ENCODE measurements around the gene PRKCG. TPM values are rescaled to one million over a fixed set of nuclear protein-coding genes. Genes with fewer than 3 reads are reported as not detected.

Gene PRKCG
- total RNA-seq, 1 donor from 2014 or later, result not detected

- intact Hi-C loops (cut with DNase I), result no loop called here
- no peak for DNase-seq (ENCODE audit: missing footprints)
- no peak for ATAC-seq
Measured at GRCh38 chr19:53883741-53884140, 1.7 kb downstream of the PRKCG start.

- intact Hi-C loops (cut with DNase I), result no loop called here
- no peak for DNase-seq (ENCODE audit: missing footprints)
- ATAC-seq, result no peak
Measured at GRCh38 chr19:53884256-53884655, 2.3 kb downstream of the PRKCG start.

DNA sequence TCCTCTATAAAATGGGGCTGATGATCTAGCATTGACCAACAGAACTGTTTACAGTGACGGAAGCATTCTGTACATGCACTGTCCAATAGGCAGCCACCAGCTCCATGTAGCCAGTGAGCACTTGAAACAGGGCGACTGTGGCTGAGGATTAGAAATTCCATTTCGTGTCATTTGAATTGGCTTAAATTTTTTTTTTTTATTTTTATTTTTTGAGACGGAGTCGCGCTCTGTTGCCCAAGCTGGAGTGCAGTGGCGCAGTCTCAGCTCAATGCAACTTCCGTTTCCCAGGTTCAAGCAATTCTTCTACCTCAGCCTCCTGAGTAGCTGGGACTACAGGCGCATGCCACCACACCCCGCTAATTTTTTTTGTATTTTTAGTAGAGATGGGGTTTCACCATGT is 3.0 kb downstream of the PRKCG start:
- no peak for ATAC-seq
- no peak for DNase-seq (ENCODE audit: missing footprints)
- intact Hi-C loops (cut with DNase I), result no loop called here

GRCh38 chr19:53892301-53892980 is 10.4 kb downstream of the PRKCG start:
- intact Hi-C loops (cut with DNase I), result no loop called here
- ATAC-seq (no peak), DNase-seq (ENCODE audit: missing footprints) (no peak)

DNA sequence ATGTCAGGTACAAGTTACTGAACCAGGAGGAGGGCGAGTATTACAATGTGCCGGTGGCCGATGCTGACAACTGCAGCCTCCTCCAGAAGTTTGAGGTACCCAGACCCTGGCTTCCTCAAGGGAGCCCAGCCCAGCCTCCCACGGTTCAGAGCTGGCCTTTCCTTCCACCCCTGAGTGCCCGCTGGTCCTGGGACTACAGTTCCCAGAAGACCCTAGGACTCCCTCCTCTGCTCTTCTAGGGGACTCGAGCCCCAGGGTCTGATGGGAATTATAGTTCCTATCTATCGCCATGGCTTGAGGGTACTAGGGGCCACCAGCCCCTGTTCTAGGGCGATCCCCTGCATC is 11.0 kb downstream of the PRKCG start:
- ATAC-seq, result no peak
- DNase-seq (ENCODE audit: missing footprints), result no peak
- intact Hi-C loops (cut with DNase I), result no loop called here

- intact Hi-C loops (cut with DNase I), result no loop called here
- ATAC-seq, result no peak
- DNase-seq (ENCODE audit: missing footprints), result no peak
Measured at GRCh38 chr19:53894707-53895106, 12.7 kb downstream of the PRKCG start.

DNA sequence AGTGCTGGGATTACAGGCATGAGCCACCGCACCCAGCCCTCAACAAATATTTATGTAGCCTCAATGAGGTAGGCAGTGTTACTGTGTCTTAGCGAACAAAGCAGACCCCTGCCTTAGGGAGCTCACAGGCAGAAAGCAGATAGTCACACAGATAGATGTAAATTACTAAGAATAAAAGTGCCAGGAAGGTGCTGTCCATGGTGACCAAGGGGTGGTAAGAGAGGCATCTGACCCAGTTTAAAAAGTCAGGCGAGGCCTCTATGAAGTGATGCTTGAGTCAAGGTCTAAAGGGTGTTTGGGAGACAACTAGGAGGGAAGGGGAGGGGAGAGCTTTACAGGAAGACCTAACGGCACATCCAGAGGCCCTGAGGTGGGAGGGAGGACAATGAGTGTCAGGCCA is 14.7 kb downstream of the PRKCG start:
- DNase-seq (ENCODE audit: missing footprints), result no peak
- ATAC-seq, result no peak
- intact Hi-C loops (cut with DNase I), result no loop called here

- intact Hi-C loops (cut with DNase I), result no loop called here
- no peak for ATAC-seq
Measured at GRCh38 chr19:53897459-53897858, 15.5 kb downstream of the PRKCG start.

DNA sequence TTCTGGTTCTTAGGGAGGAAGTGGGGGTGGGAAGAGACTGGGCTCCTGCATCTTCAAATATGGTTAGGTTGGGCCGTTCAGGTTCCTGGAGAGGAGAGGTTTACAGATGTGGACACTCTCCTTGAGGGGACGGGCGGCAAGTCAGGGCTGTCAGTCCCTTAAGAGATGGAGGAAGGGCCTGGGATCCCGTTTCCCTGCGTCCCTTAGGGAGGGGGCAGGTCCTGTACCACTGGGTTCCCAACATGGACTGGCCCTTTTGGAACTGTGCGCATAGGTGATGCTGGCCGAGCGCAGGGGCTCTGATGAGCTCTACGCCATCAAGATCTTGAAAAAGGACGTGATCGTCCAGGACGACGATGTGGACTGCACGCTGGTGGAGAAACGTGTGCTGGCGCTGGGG is 16.2 kb downstream of the PRKCG start:
- intact Hi-C loops (cut with DNase I), result no loop called here
- no peak for ATAC-seq
- no peak for DNase-seq (ENCODE audit: missing footprints)

More at GRCh38 chr19:53897459-53897858, 15.5 kb downstream of the PRKCG start:
- DNase-seq (ENCODE audit: missing footprints), result no peak

- no peak for DNase-seq (ENCODE audit: missing footprints)
- intact Hi-C loops (cut with DNase I), result no loop called here
- no peak for ATAC-seq
Measured at GRCh38 chr19:53898636-53899341, 16.8 kb downstream of the PRKCG start.

- intact Hi-C loops (cut with DNase I), result no loop called here
- no peak for ATAC-seq
Measured at GRCh38 chr19:53900191-53900860, 18.3 kb downstream of the PRKCG start.

GRCh38 chr19:53903055-53903680 is 21.2 kb downstream of the PRKCG start:
- no peak for ATAC-seq
- intact Hi-C loops (cut with DNase I), result no loop called here
- no peak for DNase-seq (ENCODE audit: missing footprints)

More at GRCh38 chr19:53900191-53900860, 18.3 kb downstream of the PRKCG start:
- no peak for DNase-seq (ENCODE audit: missing footprints)

DNA sequence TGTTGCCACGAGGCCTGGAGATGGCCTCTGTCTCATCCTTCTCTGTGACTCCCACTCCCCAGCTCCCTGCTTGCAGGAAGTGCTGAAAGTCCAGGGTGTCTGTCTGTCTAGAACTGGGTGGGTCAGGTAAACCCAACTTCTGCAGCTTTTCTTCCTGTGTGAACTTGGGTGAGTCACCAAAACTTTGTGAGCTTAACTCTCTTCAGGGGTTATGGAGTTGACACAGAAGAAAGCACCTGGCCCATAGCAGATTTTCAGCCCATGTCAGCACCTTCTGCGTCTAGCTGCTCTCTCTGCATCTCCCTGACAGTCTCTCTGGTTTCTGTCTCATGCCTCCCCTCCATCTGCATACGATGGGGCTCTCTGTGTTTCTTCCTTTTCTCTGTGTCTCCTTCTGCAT is 22.9 kb downstream of the PRKCG start:
- DNase-seq (ENCODE audit: missing footprints) (no peak), ATAC-seq (no peak)
- intact Hi-C loops (cut with DNase I), result loop anchor here (5.0 kb wide), 1 partner anchor 117 kb away; no protein-coding TSS in a partner anchor

DNA sequence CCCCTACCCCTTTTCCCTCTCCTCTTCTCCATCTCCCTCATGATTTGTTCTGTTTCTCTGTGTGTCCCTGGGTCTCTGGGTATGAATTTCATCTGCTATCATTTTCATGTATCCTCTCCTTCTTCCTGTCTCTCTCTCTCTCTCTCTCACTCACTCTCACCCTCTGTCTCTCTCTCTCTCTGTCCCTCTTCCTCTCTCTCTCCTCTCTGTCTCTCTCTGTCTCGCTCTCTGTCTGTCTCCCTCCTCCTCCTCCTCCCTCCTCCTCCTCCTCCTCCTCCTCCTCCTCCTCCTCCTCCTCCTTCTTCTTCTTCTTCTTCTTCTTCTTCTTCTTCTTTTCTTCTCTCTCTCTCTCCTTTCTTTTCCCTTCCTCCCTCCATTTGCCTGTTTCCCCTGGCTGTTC is 23.8 kb downstream of the PRKCG start:
- intact Hi-C loops (cut with DNase I), result loop anchor here (5.0 kb wide), 1 partner anchor 117 kb away; no protein-coding TSS in a partner anchor
- ATAC-seq (no peak), DNase-seq (ENCODE audit: missing footprints) (no peak)

GRCh38 chr19:53906211-53907192 is 24.5 kb downstream of the PRKCG start:
- DNase-seq (ENCODE audit: missing footprints), result peak; percentile 75
- intact Hi-C loops (cut with DNase I), result loop anchor here (5.0 kb wide), 1 partner anchor 116 kb away; no protein-coding TSS in a partner anchor
- no peak for ATAC-seq

DNA sequence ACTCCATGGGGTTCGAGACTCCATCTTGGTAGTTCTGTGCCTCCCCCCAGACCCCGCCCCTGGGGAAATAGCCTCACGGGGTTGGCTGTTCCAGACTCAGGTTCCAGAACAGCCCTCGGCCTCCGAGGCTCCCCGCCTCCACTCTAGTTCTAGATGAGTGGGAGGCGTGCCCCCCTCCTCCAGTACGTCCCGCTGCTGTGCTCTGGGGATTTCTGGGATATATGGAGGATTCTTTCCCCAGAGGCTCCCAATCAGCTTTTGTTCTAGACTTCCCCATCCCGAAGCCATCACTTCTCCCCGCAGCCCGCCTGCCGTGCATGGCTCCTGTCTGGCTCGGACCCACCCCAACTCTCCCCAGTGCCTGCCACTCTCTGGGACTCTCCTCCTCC is 25.2 kb downstream of the PRKCG start:
- ATAC-seq, result no peak
- no peak for DNase-seq (ENCODE audit: missing footprints)
- intact Hi-C loops (cut with DNase I), result loop anchor here (5.0 kb wide), 1 partner anchor 115 kb away; no protein-coding TSS in a partner anchor

GRCh38 chr19:53907690-53908089 is 25.7 kb downstream of the PRKCG start:
- intact Hi-C loops (cut with DNase I), result loop anchor here (5.0 kb wide), 1 partner anchor 115 kb away; no protein-coding TSS in a partner anchor
- ATAC-seq (no peak), DNase-seq (ENCODE audit: missing footprints) (no peak)
